Measurements from ENCODE around the gene TPBGL.

DNA sequence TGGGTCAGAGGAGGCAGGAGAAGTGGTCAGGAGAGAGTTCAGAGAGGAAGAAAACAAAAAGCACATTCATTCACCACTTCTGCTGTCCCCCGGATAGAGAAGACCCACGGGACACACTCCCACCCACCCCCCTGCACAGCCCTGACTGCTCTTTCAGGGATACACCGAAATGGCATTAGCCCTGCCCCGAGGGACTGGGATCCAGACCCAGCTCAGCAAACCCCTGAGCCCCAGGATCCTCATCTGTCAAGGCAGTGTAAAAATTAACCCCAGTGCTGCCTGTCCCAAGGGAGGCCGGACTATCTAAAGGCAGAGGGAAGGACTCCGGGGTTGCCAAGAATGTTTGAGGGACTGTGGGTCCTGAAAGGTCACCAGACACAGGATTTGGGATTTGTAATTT, 31.2 kb downstream of the TPBGL start:
- TF ChIP-seq STAT1 (IDR thresholded peaks at IDR 0.05; ENCODE audit: unreplicated experiment) (no peak), POLR2AphosphoS5 (IDR thresholded peaks at IDR 0.05; ENCODE audit: low read depth) (no peak), JUNB (IDR thresholded peaks at IDR 0.05; ENCODE audit: unreplicated experiment) (no peak), EZH2 (IDR thresholded peaks at IDR 0.05; ENCODE audit: low read depth, unreplicated experiment) (no peak), CREB1 (CRISPR knock-in tag; IDR thresholded peaks at IDR 0.05; ENCODE audit: low read depth) (no peak), EZH2phosphoT487 (IDR thresholded peaks at IDR 0.05; ENCODE audit: unreplicated experiment) (no peak)
- TF ChIP-seq, protein P1, sequence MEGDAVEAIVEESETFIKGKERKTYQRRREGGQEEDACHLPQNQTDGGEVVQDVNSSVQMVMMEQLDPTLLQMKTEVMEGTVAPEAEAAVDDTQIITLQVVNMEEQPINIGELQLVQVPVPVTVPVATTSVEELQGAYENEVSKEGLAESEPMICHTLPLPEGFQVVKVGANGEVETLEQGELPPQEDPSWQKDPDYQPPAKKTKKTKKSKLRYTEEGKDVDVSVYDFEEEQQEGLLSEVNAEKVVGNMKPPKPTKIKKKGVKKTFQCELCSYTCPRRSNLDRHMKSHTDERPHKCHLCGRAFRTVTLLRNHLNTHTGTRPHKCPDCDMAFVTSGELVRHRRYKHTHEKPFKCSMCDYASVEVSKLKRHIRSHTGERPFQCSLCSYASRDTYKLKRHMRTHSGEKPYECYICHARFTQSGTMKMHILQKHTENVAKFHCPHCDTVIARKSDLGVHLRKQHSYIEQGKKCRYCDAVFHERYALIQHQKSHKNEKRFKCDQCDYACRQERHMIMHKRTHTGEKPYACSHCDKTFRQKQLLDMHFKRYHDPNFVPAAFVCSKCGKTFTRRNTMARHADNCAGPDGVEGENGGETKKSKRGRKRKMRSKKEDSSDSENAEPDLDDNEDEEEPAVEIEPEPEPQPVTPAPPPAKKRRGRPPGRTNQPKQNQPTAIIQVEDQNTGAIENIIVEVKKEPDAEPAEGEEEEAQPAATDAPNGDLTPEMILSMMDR (conservative IDR thresholded peaks at IDR 0.05; ENCODE audit: low read depth in 2 of 2): no peak
- TF ChIP-seq, protein P2, sequence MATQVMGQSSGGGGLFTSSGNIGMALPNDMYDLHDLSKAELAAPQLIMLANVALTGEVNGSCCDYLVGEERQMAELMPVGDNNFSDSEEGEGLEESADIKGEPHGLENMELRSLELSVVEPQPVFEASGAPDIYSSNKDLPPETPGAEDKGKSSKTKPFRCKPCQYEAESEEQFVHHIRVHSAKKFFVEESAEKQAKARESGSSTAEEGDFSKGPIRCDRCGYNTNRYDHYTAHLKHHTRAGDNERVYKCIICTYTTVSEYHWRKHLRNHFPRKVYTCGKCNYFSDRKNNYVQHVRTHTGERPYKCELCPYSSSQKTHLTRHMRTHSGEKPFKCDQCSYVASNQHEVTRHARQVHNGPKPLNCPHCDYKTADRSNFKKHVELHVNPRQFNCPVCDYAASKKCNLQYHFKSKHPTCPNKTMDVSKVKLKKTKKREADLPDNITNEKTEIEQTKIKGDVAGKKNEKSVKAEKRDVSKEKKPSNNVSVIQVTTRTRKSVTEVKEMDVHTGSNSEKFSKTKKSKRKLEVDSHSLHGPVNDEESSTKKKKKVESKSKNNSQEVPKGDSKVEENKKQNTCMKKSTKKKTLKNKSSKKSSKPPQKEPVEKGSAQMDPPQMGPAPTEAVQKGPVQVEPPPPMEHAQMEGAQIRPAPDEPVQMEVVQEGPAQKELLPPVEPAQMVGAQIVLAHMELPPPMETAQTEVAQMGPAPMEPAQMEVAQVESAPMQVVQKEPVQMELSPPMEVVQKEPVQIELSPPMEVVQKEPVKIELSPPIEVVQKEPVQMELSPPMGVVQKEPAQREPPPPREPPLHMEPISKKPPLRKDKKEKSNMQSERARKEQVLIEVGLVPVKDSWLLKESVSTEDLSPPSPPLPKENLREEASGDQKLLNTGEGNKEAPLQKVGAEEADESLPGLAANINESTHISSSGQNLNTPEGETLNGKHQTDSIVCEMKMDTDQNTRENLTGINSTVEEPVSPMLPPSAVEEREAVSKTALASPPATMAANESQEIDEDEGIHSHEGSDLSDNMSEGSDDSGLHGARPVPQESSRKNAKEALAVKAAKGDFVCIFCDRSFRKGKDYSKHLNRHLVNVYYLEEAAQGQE (IDR thresholded peaks at IDR 0.05; ENCODE audit: unreplicated experiment): no peak
